Measurements from ENCODE around the gene INTS14. TPM values are rescaled to one million over a fixed set of nuclear protein-coding genes. Genes with fewer than 3 reads are reported as not detected.

The INTS14 gene
- total and polyA plus RNA-seq, 9 of the 15 experiments (the other 6 are each of a cell fraction or from before 2014, with no cell fraction given) = 30.5 to 92.4 (median 46.5) TPM

GRCh38 chr15:65595960-65596359, 15.0 kb downstream of the INTS14 start:
- Histone ChIP-seq H3K4me1 (replicated peaks in 1 of 2; ENCODE audit: control insufficient read depth in 2 of 2, insufficient read depth in 2 of 2, low read length in 2 of 2) (no peaks in the 10 kb centered on the region; a peak in 1 of 5 replicates), H3K4me2 (ENCODE audit: insufficient read depth, low read length) (no peak overlapping the region), H2AFZ (ENCODE audit: low read depth, low read length) (no peak overlapping the region), H3K9me3 (replicated peaks; ENCODE audit: control insufficient read depth, insufficient read depth, low read depth, low read length) (no peaks in the 10 kb centered on the region), H3K36me3 (ENCODE audit: control insufficient read depth, insufficient read depth, low read length) (peaks cover 83% of the 10 kb centered on the region), H3K9ac (ENCODE audit: insufficient read depth in 1 of 2, low read depth in 2 of 2, low read length in 2 of 2) (no peak overlapping the region), H3K27me3 (ENCODE audit: control insufficient read depth in 2 of 2, insufficient read depth in 2 of 2, low read length in 2 of 2) (no peaks in the 10 kb centered on the region), H3K27ac (ENCODE audit: extremely low read depth, low read depth, low read length) (no peak overlapping the region), H3K4me3 (no peak overlapping the region), H4K20me1 (replicated peaks; ENCODE audit: control insufficient read depth, insufficient read depth, low read length) (no peaks in the 10 kb centered on the region), H3K9me1 (ENCODE audit: control insufficient read depth, insufficient read depth, low read length) (no peaks in the 10 kb centered on the region), H3K79me2 (ENCODE audit: control insufficient read depth, insufficient read depth, low read length) (no peaks in the 10 kb centered on the region)
- in situ Hi-C loops (cut with MboI) (no loop called here), intact Hi-C loops (cut with micrococcal nuclease) (no loop called here)
- ChIA-PET POLR2A (interaction anchor here (0.7 to 1.4 kb wide), 3 partner anchors 15 to 378 kb away, joined by 3 to 5 read pairs (median 3); partner anchors contain the start of genes INTS14 and RNU5B-1), CTCF (ENCODE audit: low intra/inter-chr PET ratio) (interaction anchor here (1.2 kb wide), 2 partner anchors 262 to 691 kb away, joined by 3 to 4 read pairs; no protein-coding TSS in a partner anchor)
- 70% methylated on average over 3 of the region's 3 CpGs for WGBS (ENCODE audit: insufficient coverage, low coverage, missing lambda C conversion rate)
- DNase-seq (ENCODE audit: extremely low read depth in 1 of 4, low spot score in 3 of 4) (peak; percentile 33 to 43 (median 40)), ATAC-seq (peak; percentile 68; the same call in 2 of the 3 replicates), FAIRE-seq (peak; percentile 19)
- BruUV-seq (replicated peaks) = no TSS peak
- peak; percentile 36 to 57 for TF ChIP-seq RAD21 (CRISPR knock-in tag; conservative IDR thresholded peaks at IDR 0.05 in 1 of 2, IDR thresholded peaks at IDR 0.05 in 1 of 2)
- TF ChIP-seq DEAF1 (CRISPR knock-in tag; IDR thresholded peaks at IDR 0.05) = peak; percentile 14; the same call in 1 of the 2 replicates
- TF ChIP-seq ZNF561 (CRISPR knock-in tag; conservative IDR thresholded peaks at IDR 0.05) = no peak
- no peak for TF ChIP-seq ARID3A (IDR thresholded peaks at IDR 0.05; ENCODE audit: borderline replicate concordance, low read depth, low read length)
- TF ChIP-seq REST (IDR thresholded peaks at IDR 0.05; ENCODE audit: borderline replicate concordance) = peak; percentile 18; the same call in 1 of the 2 replicates
- TF ChIP-seq REST (CRISPR knock-in tag; IDR thresholded peaks at IDR 0.05; ENCODE audit: low read depth) = no peak
- TF ChIP-seq STAG1 (CRISPR knock-in tag; IDR thresholded peaks at IDR 0.05; ENCODE audit: borderline replicate concordance) = peak; percentile 39; the same call in 1 of the 2 replicates
- TF ChIP-seq KAT7 (CRISPR knock-in tag; IDR thresholded peaks at IDR 0.05; ENCODE audit: borderline replicate concordance) = no peak
- no peak for TF ChIP-seq XRCC4 (IDR thresholded peaks at IDR 0.05; ENCODE audit: extremely low read depth, insufficient read depth, insufficient read length)
- peak; percentile 42; the same call in 1 of the 2 replicates for TF ChIP-seq SMC3 (conservative IDR thresholded peaks at IDR 0.05; ENCODE audit: insufficient read depth, low read depth, low read length)
